KOPT-K1 (cell line): ENCODE data around the gene SIN3A.
"Not testable (repeated sequence)": the region's sequence is repeated elsewhere in the genome, so short reads cannot be mapped to it uniquely, and the experiment has no call there.

Experiments
- H3K27ac ChIP-seq: fragments of 200-600 bp; sonication (generic); 2 replicates; pipeline ENCODE4 v1.5.1; 2016; ENCODE audit warnings: antibody characterized with exemption, mild to moderate bottlenecking, low read depth, low read length; ENCODE audit not compliant: poor library complexity, severe bottlenecking
- H3K36me3 ChIP-seq: fragments of 200-600 bp; sonication (generic); 2 replicates; pipeline ENCODE4 v1.5.1; 2017; ENCODE audit warnings: antibody characterized with exemption, mild to moderate bottlenecking, low read length, moderate library complexity; ENCODE audit not compliant: insufficient read depth
- H3K9me3 ChIP-seq: fragments of 200-600 bp; sonication (generic); 2 replicates; pipeline ENCODE4 v1.5.1; 2017; ENCODE audit warnings: antibody characterized with exemption, low read length, mild to moderate bottlenecking; ENCODE audit not compliant: insufficient read depth, poor library complexity, severe bottlenecking

SIN3A gene

DNA sequence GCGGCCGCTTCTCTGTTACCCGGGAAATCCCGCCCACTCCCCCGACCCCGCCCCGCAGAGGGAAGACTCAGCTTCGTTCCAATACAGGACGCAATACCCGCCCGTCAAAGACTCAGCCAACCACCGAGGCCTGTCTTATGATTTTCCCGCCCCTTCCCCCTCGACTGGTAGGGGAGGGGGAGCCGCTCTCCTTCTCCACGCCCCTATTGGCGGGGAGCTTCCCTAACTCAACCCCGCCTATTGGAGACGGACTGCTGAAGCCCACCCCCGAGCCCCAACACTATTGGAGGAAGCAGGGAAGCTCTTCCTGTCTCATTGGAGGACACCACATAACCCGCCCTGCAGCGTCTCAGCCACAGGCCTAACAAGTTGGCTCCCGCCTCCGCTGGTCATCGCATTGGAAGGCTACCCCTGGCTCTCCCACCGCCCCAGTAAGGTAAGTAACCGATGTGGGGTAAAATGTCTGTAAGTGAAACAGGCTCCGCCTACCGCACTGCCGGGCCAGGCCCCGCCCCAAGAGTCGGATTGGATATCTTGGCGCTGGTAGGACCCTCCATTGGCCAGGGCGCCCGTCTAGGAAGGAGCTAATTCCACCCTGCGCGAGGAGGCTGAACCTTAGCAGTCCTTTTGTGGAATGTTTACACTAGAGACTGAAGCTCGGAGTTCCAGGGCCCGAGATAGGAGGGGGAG, at the start of gene SIN3A:
SIN3A (minus strand) TSS at position 17 of the 690 bp plus-strand sequence. CDS start 21,315 bp downstream, outside the sequence.
- H3K27ac ChIP-seq = peak within 1 kb of the TSS; percentile 97
- H3K9me3 ChIP-seq = no peaks in the 10 kb centered on the region
- H3K36me3 ChIP-seq = peaks cover 10% of the 10 kb centered on the region; the same call in 1 of the 2 replicates

DNA sequence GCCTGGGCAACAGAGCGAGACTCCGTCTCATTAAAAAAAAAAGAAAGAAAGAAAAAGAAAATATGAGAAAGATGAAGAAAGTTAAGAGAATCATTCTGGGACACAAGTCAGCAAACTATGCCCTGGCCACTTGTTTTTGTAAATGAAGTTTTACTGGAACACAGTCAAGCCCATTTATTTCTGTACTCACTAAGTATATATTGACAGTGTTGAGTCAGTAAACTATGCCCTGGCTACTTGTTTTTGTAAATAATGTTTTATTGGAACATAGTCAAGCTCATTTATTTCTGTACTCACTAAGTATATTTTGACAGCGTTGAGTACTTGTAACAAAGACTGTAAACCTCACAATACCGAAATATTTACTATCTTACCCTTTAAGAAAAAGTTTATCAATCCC, 42.2 kb upstream of the SIN3A start:
- no peak overlapping the region for H3K27ac ChIP-seq
- peaks cover 24% of the 10 kb centered on the region for H3K36me3 ChIP-seq
- no peaks in the 10 kb centered on the region for H3K9me3 ChIP-seq

DNA sequence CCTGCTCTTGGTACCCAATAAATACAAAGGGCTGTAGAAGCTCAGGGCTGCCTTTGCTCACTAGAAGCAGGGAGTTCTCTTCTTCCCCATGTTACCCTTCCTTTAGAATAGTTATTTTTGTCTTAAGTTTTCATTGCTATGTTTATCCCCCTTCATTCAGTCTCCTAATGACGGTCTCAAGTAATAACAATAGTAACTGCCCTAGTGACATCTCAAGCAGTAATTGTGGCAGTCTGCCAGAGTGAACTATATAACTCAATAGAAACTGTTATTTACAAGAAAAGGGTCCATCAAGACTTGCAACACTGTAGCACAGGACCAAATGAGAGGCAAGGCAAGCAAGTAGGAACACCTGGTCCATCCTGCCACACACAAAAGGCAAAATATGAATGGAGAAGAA, 32.5 kb upstream of the SIN3A start:
- Histone ChIP-seq H3K27ac (no peak overlapping the region), H3K9me3 (no peaks in the 10 kb centered on the region), H3K36me3 (peaks cover 29% of the 10 kb centered on the region)

DNA sequence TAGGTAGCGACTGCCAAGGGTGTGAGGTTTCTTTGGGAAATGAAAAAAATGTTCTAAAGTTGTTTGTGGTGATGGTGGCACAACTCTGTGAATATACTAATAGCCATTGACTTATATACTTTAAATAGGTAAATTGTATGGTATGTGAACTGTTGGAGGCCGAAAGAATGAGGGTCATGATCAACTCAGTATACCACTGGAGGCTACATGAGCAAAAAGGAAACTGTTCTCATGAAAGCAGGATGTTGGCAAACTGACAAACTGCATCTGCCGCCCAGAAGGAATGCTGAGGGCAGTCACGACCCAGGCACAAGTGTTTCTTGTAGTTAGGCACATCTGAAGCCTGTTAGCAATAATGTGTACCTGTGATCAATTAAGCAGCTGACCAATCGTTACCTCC, 32.1 kb upstream of the SIN3A start:
- H3K36me3 ChIP-seq = peaks cover 30% of the 10 kb centered on the region

DNA sequence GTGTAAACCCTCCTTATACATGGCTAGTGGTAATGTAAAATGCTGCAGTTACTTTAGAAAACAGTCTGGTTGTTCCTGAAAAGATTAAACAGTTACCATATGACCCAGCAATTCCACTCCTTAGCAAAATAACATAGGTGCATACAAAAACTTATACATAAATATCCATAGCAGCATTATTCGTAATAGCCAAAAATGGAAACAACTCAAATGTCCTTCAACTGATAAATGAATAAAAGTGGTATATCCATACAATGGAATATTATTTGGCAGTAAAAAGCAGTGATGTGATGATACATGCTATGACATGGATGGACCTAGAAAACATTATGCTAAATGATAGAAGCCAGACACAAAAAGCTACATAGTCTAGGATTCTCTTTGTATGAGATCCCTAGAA, 31.6 kb upstream of the SIN3A start:
- H3K27ac ChIP-seq = no peak overlapping the region
- H3K9me3 ChIP-seq = no peaks in the 10 kb centered on the region
- H3K36me3 ChIP-seq = peaks cover 30% of the 10 kb centered on the region; the same call in 1 of the 2 replicates

More for the DNA sequence above, 32.1 kb upstream of the SIN3A start:
- H3K9me3 ChIP-seq, H3K27ac ChIP-seq: not testable (repeated sequence)

DNA sequence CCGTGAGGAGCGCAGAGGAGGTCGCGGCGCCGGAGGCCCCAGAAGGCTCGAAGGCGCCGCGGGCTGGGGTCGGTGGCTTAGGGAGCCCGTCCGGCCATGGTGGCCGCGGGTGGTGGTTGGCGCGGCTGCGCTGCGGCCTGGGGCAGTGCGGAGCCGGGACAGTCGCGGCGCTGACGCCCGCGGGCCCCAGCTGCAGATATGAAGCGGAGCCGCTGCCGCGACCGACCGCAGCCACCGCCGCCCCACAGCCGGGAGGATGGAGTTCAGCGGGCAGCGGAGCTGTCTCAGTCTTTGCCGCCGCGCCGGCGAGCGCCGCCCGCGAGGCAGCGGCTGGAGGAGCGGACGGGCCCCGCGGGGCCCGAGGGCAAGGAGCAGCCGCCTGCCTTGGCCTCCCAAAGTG, 29.0 kb upstream of the SIN3A start:
- not testable (repeated sequence) for H3K9me3 ChIP-seq, H3K27ac ChIP-seq
- H3K36me3 ChIP-seq = peaks cover 24% of the 10 kb centered on the region; the same call in 1 of the 2 replicates

DNA sequence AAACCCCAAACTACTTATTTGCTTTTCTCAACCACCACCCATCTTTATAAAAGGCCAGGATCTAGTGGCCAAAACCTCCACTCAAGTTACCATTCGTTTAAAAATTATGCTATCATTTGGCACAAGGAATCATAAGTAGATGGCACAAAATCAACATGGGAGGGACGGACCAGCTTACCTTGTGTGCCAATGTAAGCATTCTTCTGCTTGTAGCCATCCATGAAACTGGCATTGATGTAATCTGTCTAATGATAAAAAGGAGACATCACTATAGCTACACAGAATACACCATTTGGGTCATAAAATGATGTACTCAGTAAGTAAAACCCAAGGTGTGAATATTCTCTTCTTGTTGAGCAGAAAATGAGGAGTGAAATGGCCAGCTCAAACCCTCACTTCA, 28.2 kb upstream of the SIN3A start:
- Histone ChIP-seq H3K27ac (no peak overlapping the region), H3K36me3 (peaks cover 24% of the 10 kb centered on the region; the same call in 1 of the 2 replicates), H3K9me3 (no peaks in the 10 kb centered on the region)

DNA sequence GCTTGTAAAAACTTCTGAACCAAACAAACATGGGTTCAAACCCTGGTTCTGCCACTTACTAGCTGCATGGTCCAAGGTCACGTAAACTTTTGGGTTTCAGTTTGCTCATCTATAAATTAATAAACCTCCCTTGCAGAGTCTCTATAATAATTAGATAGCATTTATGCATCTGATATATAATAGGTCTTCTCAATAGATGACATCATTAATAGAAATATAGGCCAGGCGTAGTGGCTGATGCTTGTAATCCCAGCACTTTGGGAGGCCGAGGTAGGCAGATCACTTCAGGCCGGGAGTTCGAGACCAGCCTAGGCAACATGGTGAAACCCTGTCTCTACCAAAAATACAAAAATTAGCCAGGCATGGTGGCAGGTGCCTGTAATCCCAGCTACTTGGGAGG, 25.6 kb upstream of the SIN3A start:
- not testable (repeated sequence) for H3K27ac ChIP-seq, H3K9me3 ChIP-seq
- peaks cover 31% of the 10 kb centered on the region; the same call in 1 of the 2 replicates for H3K36me3 ChIP-seq

DNA sequence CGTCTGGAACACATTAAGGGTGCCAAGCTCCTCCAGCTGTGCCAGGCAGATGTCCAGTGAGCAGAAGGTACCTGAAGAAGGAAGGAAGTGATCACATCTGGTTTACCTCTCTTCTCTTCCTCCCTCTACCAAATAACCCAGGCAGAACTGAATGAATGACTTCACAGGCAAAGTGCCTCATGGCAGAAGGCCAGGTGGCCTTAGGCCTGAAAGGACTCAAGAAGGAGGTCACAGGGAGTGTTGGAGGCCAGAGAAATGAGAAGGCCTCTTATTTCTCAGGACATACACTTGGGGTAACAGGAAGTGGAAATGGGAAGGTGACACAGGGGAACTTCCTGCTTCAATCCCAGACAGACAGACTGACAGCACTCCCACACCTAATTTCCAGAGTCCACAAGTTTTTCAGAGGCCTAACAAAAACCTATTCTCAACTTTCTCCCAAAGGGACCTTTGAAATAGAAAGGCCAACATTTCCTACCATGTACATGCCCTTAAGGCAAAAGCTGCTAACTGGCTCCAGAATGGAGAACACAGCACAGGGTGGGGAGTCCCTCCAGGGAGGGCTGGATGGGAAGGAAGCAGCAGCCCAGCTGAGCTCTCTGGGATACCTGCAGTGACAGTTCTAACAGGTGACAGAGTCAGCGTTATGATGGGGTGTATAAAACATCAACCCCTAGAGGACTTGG, 17.6 kb upstream of the SIN3A start:
- Histone ChIP-seq H3K27ac (no peak overlapping the region), H3K36me3 (peaks cover 72% of the 10 kb centered on the region), H3K9me3 (no peaks in the 10 kb centered on the region)

DNA sequence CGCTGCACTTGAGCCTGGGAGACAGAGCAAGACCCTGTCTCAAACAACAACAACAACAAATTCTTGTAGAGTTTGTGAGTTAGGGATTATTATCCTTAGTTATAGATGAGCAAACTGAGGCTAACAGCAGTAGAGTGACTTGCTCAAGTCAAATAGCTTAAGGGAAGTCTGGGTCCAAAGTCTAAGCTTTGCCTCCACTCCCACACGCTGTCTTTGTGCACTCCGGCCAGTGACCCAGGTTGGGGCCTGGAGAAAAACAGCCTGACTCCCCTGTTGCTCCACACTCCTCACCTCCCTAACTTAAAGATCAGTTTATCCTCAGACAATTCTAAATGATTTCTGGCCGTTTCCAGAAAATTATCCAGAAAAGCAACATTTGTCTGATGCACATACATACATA, 9.2 kb upstream of the SIN3A start:
- H3K9me3 ChIP-seq = no peaks in the 10 kb centered on the region
- no peak overlapping the region for H3K27ac ChIP-seq
- 0 out of 2 replicates have a peak, but pooled peaks cover 2% of the 10 kb centered on the region for H3K36me3 ChIP-seq

DNA sequence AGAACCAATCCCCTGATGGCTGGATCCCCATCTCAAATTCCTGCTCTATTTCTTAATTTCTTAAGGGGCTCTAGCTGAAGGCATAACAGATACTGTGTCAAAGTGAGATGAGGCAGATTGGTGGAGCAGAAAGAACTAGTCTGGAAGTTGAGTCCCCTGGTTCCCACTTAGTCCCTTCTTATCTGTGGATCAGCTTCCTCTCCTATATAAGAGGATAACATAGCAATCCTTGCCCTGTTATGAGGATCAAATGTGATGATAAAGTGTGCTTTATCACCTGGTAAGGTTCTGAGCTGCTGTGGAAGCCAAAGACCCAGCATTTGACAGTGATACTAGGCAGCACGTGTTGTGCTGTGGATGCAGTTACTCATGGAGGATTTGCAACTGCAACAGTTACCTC, 8.1 kb upstream of the SIN3A start:
- Histone ChIP-seq H3K9me3 (no peaks in the 10 kb centered on the region), H3K27ac (no peak overlapping the region), H3K36me3 (no peaks in the 10 kb centered on the region)

DNA sequence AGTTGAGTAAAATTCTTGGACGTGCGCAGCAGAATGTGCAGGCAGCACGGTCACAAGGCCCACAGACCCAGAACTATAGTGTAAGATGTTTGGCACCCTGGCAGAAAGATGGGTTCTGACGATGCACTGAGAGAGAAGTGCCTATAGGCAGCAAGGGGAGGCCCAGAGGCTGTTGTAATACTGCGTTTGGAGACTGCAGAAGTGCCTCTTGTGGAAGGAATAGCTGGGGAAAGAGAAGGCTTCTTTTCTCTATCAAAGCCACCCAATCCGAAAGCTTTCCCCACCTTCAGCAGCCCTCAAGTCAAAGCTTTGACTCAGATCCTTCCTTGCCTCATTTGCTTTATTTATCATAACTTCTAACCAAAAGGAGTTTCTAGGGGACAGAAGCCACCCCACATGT, 5.2 kb upstream of the SIN3A start:
- Histone ChIP-seq H3K9me3 (no peaks in the 10 kb centered on the region), H3K36me3 (no peaks in the 10 kb centered on the region), H3K27ac (no peak overlapping the region)

DNA sequence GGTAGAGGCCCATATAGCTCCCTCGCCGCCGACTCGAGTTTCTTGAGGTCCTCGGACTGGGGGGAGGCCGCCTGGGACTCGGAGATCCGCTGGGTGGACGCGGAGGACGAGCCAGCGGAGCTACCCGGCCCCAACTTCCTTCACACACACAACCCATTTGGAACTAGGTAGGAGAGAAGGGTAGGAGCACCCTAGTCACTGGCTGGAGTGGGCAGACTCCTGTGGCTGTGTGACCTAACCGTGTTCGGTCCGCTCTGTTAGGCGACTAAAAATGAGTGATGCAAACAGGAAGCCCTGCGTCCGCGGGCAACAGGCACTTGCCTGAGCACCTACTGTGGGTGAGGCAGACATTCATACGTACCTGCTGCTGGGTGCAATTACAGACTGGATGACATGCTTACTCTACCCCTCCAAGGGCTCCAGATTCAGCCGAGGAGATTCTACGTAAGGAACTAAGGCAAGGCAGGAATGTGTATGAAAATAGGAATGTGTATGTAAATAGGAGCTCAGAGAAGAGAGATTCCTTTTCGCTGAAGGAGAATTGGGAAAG, 4.6 kb upstream of the SIN3A start:
- H3K9me3 ChIP-seq = no peaks in the 10 kb centered on the region
- no peaks in the 10 kb centered on the region for H3K36me3 ChIP-seq
- peak overlapping the region; percentile 97 for H3K27ac ChIP-seq

DNA sequence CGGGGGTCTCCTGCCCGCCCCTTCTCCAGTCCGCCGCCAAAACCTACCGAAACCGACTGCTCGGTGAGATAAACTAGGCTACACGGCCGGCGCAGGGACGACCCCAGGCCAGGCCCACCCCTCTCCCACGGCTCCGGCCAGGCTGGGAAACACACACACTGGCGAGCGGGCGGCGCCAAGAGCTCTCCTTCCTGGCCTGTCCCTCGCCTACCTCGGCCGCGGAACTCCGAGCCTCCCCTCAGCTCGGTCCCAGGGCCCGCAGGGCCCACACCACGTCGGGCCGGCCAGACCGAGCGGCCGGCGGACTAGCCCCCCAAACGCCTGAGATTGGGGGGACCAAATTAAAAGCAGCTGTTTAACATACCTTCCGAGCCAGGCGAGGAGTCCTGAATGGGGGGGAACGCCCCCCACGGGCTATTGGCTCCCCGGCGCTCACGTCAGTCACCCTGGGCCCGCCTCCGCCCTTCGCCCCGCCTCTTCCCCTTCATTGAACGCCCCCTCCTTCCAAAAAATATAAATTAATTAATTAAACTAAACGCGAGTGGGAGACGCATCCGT, 4.0 kb upstream of the SIN3A start:
- no peaks in the 10 kb centered on the region for H3K36me3 ChIP-seq
- no peaks in the 10 kb centered on the region for H3K9me3 ChIP-seq
- peak overlapping the region; percentile 97 for H3K27ac ChIP-seq
